Chondrocyte (in vitro differentiated cells): ENCODE measurements around the gene IQCC. TPM values are rescaled to one million over a fixed set of nuclear protein-coding genes. Genes with fewer than 3 reads are reported as not detected.
"Not testable (repeated sequence)": the region's sequence is repeated elsewhere in the genome, so short reads cannot be mapped to it uniquely, and the experiment has no call there.

Experiments used
- DNase-seq: peaks from one replicate; pipeline ENCODE4 v3.0.0; 2021; ENCODE audit warnings: mixed read lengths, low spot score
- H3K27ac Mint-ChIP-seq: one replicate; pipeline ENCODE4 v1.8.0; 2021; ENCODE audit warnings: mild to moderate bottlenecking, moderate library complexity, mixed read lengths; ENCODE audit not compliant: unreplicated experiment
- H3K27me3 Mint-ChIP-seq: 2 replicates; pipeline ENCODE4 v1.8.0; 2021; ENCODE audit warnings: low read depth, mixed read lengths
- H3K36me3 Mint-ChIP-seq: 2 replicates; pipeline ENCODE4 v1.8.0; 2021; ENCODE audit warnings: low read depth, mixed read lengths
- H3K4me1 Mint-ChIP-seq: 2 replicates; pipeline ENCODE4 v1.8.0; 2021; ENCODE audit warnings: low read depth, mild to moderate bottlenecking, mixed read lengths
- H3K4me3 Mint-ChIP-seq: one replicate; pipeline ENCODE4 v1.8.0; 2021; ENCODE audit warnings: mild to moderate bottlenecking, moderate library complexity, mixed read lengths; ENCODE audit not compliant: unreplicated experiment
- H3K9me3 Mint-ChIP-seq: 2 replicates; pipeline ENCODE4 v1.8.0; 2021; ENCODE audit warnings: low read depth, mixed read lengths
- CTCF ChIP-seq: fragments of 200-600 bp; sonication (generic); IDR thresholded peaks from 2 replicates; pipeline ENCODE4 v1.5.0; 2021; ENCODE audit warnings: antibody characterized with exemption, mild to moderate bottlenecking, moderate library complexity
- long read RNA-seq: library from polyadenylated mRNA; stranded (forward); transcript quantifications from one replicate; pipeline ENCODE4 v2.0.0, GENCODE V29; 2021
- total RNA-seq: library from RNA; stranded (reverse); gene quantifications from 3 replicates; pipeline ENCODE4 v1.2.1, GENCODE V29; 2021

IQCC gene
- total RNA-seq: 1.5 to 3.3 TPM (median 2.0 TPM) in 3 replicates
- long read RNA-seq, partial matches to known transcripts: 0 of 4 reads
- long read RNA-seq, other reads (novel, unspliced or antisense): 0 of 4 reads

- peak within 1 kb of the TSS; percentile 63 for H3K27ac Mint-ChIP-seq
- peaks cover 28% of the 10 kb centered on the region for H3K4me1 Mint-ChIP-seq
- no peaks in the 10 kb centered on the region for H3K9me3 Mint-ChIP-seq
- no peaks in the 10 kb centered on the region for H3K27me3 Mint-ChIP-seq
- DNase-seq: no peak
- TF ChIP-seq CTCF: no peak
- no peaks in the 10 kb centered on the region for H3K36me3 Mint-ChIP-seq
- H3K4me3 Mint-ChIP-seq: peak within 1 kb of the TSS; percentile 85
Observed at GRCh38 chr1:32205401-32206370, at the start of gene IQCC. TSS of gene IQCC (plus strand) at chr1:32205671. CDS start at chr1:32205682, 11 bp downstream.

DNA sequence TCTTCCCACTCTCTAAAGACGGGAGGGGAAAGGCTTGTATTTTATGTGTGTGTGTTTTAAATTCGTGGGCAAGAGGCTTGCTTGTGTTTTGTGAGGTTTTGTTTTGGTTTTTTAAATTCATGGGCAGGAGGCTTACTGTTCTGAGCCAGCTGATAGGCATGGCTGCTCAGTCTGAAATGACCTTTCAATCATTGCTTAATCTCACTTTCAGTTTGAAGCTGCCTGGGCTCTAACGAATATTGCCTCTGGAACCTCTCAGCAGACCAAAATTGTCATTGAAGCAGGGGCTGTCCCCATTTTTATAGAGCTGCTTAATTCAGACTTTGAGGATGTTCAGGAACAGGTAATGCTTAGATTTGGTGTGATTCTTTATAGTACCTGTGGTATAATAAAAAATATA, 46.3 kb upstream of the IQCC start:
- no peaks in the 10 kb centered on the region for H3K27me3 Mint-ChIP-seq
- H3K27ac Mint-ChIP-seq: no peak overlapping the region
- no peaks in the 10 kb centered on the region for H3K4me1 Mint-ChIP-seq
- no peak overlapping the region for H3K4me3 Mint-ChIP-seq
- no peak for DNase-seq
- peaks cover 38% of the 10 kb centered on the region for H3K36me3 Mint-ChIP-seq
- peaks cover 3% of the 10 kb centered on the region for H3K9me3 Mint-ChIP-seq
- TF ChIP-seq CTCF: no peak

GRCh38 chr1:32163405-32163804, 42.1 kb upstream of the IQCC start:
- H3K27me3 Mint-ChIP-seq: no peaks in the 10 kb centered on the region
- no peak overlapping the region for H3K27ac Mint-ChIP-seq
- H3K4me3 Mint-ChIP-seq: no peak overlapping the region
- peaks cover 3% of the 10 kb centered on the region for H3K9me3 Mint-ChIP-seq
- no peaks in the 10 kb centered on the region for H3K4me1 Mint-ChIP-seq
- TF ChIP-seq CTCF: no peak
- DNase-seq: no peak
- peaks cover 36% of the 10 kb centered on the region for H3K36me3 Mint-ChIP-seq

- not testable (repeated sequence) for H3K4me1 Mint-ChIP-seq, DNase-seq, H3K27me3 Mint-ChIP-seq, H3K27ac Mint-ChIP-seq, H3K4me3 Mint-ChIP-seq, H3K9me3 Mint-ChIP-seq
- peaks cover 38% of the 10 kb centered on the region for H3K36me3 Mint-ChIP-seq
Observed at GRCh38 chr1:32165633-32166032, 39.8 kb upstream of the IQCC start.

- H3K4me3 Mint-ChIP-seq: no peak overlapping the region
- TF ChIP-seq CTCF: no peak
- H3K27ac Mint-ChIP-seq: no peak overlapping the region
- peaks cover 41% of the 10 kb centered on the region for H3K36me3 Mint-ChIP-seq
- no peak for DNase-seq
- H3K27me3 Mint-ChIP-seq: no peaks in the 10 kb centered on the region
- H3K9me3 Mint-ChIP-seq: no peaks in the 10 kb centered on the region
- no peaks in the 10 kb centered on the region for H3K4me1 Mint-ChIP-seq
Observed at GRCh38 chr1:32170991-32171390, 34.5 kb upstream of the IQCC start.
